SK-N-MC (cell line): Measurements from ENCODE around the gene AMZ1.

ENCODE experiments used
- DNase-seq: peaks from one replicate; pipeline ENCODE4 v3.0.0-alpha.2; 2011; ENCODE audit warnings: low read depth, low spot score
- H3K27ac ChIP-seq: fragments of 200-600 bp; sonication (generic); 2 replicates; pipeline ENCODE4 v1.5.1; 2016; ENCODE audit warnings: mixed run types
- H3K36me3 ChIP-seq: fragments of 200-600 bp; sonication (generic); 2 replicates; pipeline ENCODE4 v1.6.1; 2017; ENCODE audit warnings: antibody characterized with exemption, low read length, mixed read lengths; ENCODE audit not compliant: insufficient read depth
- H3K4me3 ChIP-seq: fragments of 200-600 bp; sonication (generic); 2 replicates; pipeline ENCODE4 v1.5.1; 2016
- H3K9ac ChIP-seq: fragments of 200-600 bp; sonication (generic); 2 replicates; pipeline ENCODE4 v1.8.0; 2017; ENCODE audit warnings: mixed run types, mixed read lengths; ENCODE audit not compliant: insufficient read length
- H3K9me3 ChIP-seq: fragments of 200-600 bp; sonication (generic); 2 replicates; pipeline ENCODE4 v1.6.1; 2017; ENCODE audit warnings: low read depth, mild to moderate bottlenecking, antibody characterized with exemption, low read length, moderate library complexity, mixed read lengths
- EZH2 ChIP-seq: fragments of 200-600 bp; sonication (generic); IDR thresholded peaks from one replicate; pipeline ENCODE4 v1.6.1; 2017; ENCODE audit warnings: antibody characterized with exemption
- FOXP2 ChIP-seq: optimal IDR thresholded peaks from 2 replicates; pipeline ENCODE3; 2011; ENCODE audit warnings: mild to moderate bottlenecking, moderate library complexity; ENCODE audit not compliant: insufficient read depth; ENCODE audit errors: extremely low read length, control extremely low read depth
- POLR2AphosphoS5 ChIP-seq: IDR thresholded peaks from 2 replicates; pipeline ENCODE4 v1.6.1; 2012; ENCODE audit warnings: mild to moderate bottlenecking, low read depth, low read length, borderline replicate concordance

Gene AMZ1

GRCh38 chr7:2729031-2729892 is 41.3 kb downstream of the AMZ1 start:
- no peaks in the 10 kb centered on the region for H3K9me3 ChIP-seq
- no peak for TF ChIP-seq FOXP2
- no peak for TF ChIP-seq EZH2
- TF ChIP-seq POLR2AphosphoS5: no peak
- no peak overlapping the region for H3K9ac ChIP-seq
- no peak overlapping the region for H3K27ac ChIP-seq
- peaks cover 19% of the 10 kb centered on the region for H3K36me3 ChIP-seq
- no peak for DNase-seq
- H3K4me3 ChIP-seq: no peak overlapping the region

- Histone ChIP-seq H3K9ac (no peak overlapping the region), H3K27ac (no peak overlapping the region), H3K36me3 (peaks cover 19% of the 10 kb centered on the region), H3K9me3 (no peaks in the 10 kb centered on the region), H3K4me3 (no peak overlapping the region)
- no peak for DNase-seq
- TF ChIP-seq POLR2AphosphoS5 (no peak), EZH2 (no peak), FOXP2 (no peak)
Observed at GRCh38 chr7:2729893-2730716, 42.1 kb downstream of the AMZ1 start.

GRCh38 chr7:2730846-2731770 is 43.1 kb downstream of the AMZ1 start:
- Histone ChIP-seq H3K4me3 (no peak overlapping the region), H3K9me3 (no peaks in the 10 kb centered on the region), H3K9ac (no peak overlapping the region), H3K27ac (0 out of 2 replicates have a peak overlapping the region, but pooled peaks have one; percentile 13), H3K36me3 (peaks cover 19% of the 10 kb centered on the region)
- TF ChIP-seq POLR2AphosphoS5 (no peak), FOXP2 (no peak), EZH2 (no peak)
- DNase-seq: no peak

DNA sequence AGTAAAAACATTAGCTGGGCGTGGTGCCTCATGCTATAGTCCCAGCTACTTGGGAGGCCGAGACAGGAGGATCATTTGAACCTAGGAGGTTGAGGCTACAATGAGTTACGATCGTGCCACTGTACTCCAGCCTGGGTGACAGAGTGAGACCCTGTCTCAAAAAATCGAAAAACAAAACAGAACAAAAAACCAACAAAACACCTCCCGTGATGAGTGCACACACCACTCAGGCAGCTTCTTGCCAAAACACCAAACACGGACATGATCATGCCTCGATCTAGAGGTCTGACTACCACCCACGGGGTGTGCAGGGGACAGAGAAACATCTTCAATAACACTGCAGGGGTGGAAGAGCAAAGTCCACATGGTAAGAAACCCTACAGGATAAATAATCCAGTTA is 44.4 kb downstream of the AMZ1 start:
- H3K9me3 ChIP-seq: no peaks in the 10 kb centered on the region

DNA sequence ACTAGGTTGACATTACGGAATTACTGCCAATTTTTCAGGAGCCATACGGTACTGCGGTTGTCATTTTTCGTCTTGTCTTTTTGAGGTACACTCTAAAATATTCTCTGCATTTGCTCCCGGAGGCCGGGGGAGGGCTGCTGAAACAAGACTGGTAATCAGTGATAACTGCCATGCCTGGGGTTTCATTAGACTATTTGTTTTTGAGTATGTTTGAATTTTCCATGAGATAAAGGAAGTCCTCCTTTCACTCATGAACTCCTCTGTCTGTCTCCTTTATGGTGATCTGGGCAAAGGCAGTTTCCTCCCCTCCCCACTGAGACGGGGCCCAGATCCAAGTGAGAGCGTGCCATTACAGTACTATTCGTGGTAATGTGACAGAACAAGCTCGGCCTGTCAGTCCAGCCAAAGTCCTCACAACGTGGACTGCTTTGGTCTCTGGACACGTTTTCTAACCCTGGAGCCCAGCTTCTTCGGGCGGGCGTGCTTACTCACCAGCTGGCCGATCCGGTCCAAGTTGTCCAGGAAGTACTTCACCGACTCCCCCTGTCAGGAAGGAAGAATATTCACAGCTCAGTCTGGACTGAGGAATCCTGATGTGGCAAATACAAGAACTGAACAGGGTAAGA is 45.1 kb downstream of the AMZ1 start:
- TF ChIP-seq EZH2 (no peak), POLR2AphosphoS5 (no peak), FOXP2 (no peak)
- no peak overlapping the region for H3K4me3 ChIP-seq
- H3K36me3 ChIP-seq: peaks cover 19% of the 10 kb centered on the region

More for the DNA sequence above, 44.4 kb downstream of the AMZ1 start:
- Histone ChIP-seq H3K27ac (no peak overlapping the region), H3K4me3 (no peak overlapping the region), H3K36me3 (peaks cover 19% of the 10 kb centered on the region), H3K9ac (no peak overlapping the region)
- TF ChIP-seq POLR2AphosphoS5 (no peak), FOXP2 (no peak), EZH2 (no peak)
- no peak for DNase-seq

DNA sequence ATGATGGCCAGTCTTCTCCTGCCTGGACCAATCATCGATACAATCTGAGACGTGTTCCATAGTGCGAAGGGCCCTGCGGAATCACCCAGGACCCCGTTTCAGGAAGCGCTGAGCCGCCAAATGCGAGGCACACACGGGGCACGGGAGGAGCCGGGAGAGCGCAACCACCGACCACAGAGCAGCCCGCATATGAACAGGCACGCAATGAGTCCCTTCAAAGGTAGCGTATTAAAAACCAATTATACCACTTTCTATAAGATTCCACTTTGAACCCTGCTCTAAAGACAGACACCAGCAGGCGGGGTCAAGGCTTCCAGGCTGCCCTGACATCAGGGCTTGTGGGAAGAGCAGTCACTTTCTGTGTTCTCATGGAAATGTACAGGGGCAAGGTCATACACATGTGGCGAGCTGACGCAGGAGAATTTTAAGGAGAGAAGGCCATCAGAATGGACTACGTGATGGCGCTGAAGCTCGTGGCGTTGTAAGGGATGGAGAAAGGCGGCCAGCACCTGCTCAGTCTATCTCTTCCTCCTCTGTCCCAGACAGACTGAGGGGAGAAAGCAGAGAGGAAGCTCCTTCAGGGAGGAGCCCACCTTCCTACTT is 46.2 kb downstream of the AMZ1 start:
- Histone ChIP-seq H3K9ac (no peak overlapping the region), H3K36me3 (peaks cover 19% of the 10 kb centered on the region), H3K27ac (no peak overlapping the region), H3K9me3 (no peaks in the 10 kb centered on the region), H3K4me3 (no peak overlapping the region)
- TF ChIP-seq POLR2AphosphoS5: no peak
- no peak for DNase-seq

More for the DNA sequence above, 45.1 kb downstream of the AMZ1 start:
- H3K9me3 ChIP-seq: no peaks in the 10 kb centered on the region
- no peak for DNase-seq
- H3K9ac ChIP-seq: no peak overlapping the region
- no peak overlapping the region for H3K27ac ChIP-seq

DNA sequence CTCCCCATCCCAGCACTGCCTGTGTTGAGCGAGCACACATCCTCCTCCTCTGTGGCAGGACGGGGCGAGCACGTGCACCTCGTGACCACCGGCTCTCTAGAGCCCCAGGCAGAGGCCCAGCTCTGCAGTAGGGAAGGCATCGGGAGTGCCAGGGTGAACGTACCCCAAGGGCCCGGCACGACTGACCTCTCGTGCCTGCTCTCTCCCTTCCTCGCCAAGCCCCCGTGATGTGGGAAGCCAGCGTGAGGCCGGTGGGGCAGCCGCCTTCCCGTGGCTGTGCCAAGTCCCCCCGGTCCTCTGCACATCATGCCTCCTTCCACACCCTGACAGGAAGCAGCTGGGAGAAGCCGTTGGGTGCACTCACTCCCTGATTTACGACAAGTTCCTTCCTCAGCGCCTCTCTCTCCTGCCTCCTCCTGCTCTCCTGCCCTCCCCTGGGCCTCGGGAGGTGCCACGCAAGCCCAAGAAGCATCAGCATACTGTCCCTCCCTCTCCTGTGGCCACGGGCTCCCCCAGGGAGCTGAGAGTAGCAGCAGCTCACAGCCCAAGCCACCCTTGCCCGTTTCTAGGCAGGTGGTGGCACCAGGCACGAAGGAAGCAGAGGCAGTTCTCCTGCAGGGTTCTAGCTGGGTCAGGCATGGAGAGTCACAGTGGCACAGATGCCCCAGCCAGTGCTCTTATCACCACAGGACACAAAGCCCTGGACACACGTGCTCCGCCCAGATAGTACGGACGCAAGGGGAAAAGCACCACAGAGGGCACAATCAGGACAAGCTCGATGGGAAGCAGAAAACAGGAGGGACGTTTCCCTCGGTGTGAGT is 47.0 kb downstream of the AMZ1 start:
- no peak overlapping the region; the same call in 1 of the 2 replicates for H3K4me3 ChIP-seq
- no peaks in the 10 kb centered on the region for H3K9me3 ChIP-seq
- DNase-seq: no peak
- H3K27ac ChIP-seq: no peak overlapping the region
- H3K36me3 ChIP-seq: peaks cover 19% of the 10 kb centered on the region
- H3K9ac ChIP-seq: no peak overlapping the region
- TF ChIP-seq EZH2: no peak
- TF ChIP-seq FOXP2: no peak
- TF ChIP-seq POLR2AphosphoS5: no peak
